Measurements from ENCODE around the gene PLCB3. TPM values are rescaled to one million over a fixed set of nuclear protein-coding genes. Genes with fewer than 3 reads are reported as not detected.

PLCB3 gene
- total and polyA plus RNA-seq, 2 donors (not counting 3 experiments of a cell fraction or from before 2014, with no cell fraction given): 32.3 to 61.1 TPM

- POLR2A ChIA-PET: no interaction called here
- dilution Hi-C loops (cut with MboI; ENCODE audit: extremely low pct_ligation_motif_present, low sequenced_read_pairs) (no loop called here), intact Hi-C loops (cut with micrococcal nuclease) (loop anchor here (1.0 kb wide), 1 partner anchor 13 kb away; the partner anchor contains the start of gene PLCB3)
- H3K79me2 ChIP-seq (ENCODE audit: control insufficient read depth, insufficient read depth, low read length): no peaks in the 10 kb centered on the region
- H2AFZ ChIP-seq (ENCODE audit: low read depth, low read length): no peak overlapping the region
- H3K4me1 ChIP-seq (ENCODE audit: control insufficient read depth, extremely low read depth, insufficient read depth, low read length): peaks cover 42% of the 10 kb centered on the region
- CTCF ChIA-PET: interaction anchor here (0.9 to 2.7 kb wide), 5 partner anchors 13 to 91 kb away, joined by 3 to 24 read pairs (median 5); partner anchors contain the start of genes CATSPERZ and PLCB3
- no TSS peak for BruUV-seq (replicated peaks)
- no peaks in the 10 kb centered on the region for H4K20me1 ChIP-seq (replicated peaks; ENCODE audit: control insufficient read depth, extremely low read depth, insufficient read depth, low read length)
- H3K9me3 ChIP-seq (replicated peaks; ENCODE audit: control insufficient read depth, insufficient read depth, low read length): no peaks in the 10 kb centered on the region
- no peak for DNase-seq (ENCODE audit: low read depth, low spot score)
- H3K36me3 ChIP-seq (ENCODE audit: control insufficient read depth in 2 of 2, extremely low read depth in 1 of 2, insufficient read depth in 2 of 2, low read length in 2 of 2): peaks cover 15 to 32% of the 10 kb centered on the region in 2 experiments
- H3K27me3 ChIP-seq (ENCODE audit: control insufficient read depth in 2 of 2, insufficient read depth in 2 of 2, low read length in 2 of 2): no peaks in the 10 kb centered on the region
- H3K9me1 ChIP-seq (replicated peaks; ENCODE audit: control insufficient read depth, extremely low read depth, insufficient read depth, low read length): no peaks in the 10 kb centered on the region
- H3K9ac ChIP-seq (replicated peaks; ENCODE audit: extremely low read depth, insufficient read depth, low read length): no peak overlapping the region
- H3K4me2 ChIP-seq (ENCODE audit: insufficient read depth, low read length): no peak overlapping the region
- H3K27ac ChIP-seq (ENCODE audit: insufficient read depth, low read depth, low read length): peak overlapping the region; percentile 83
- TF ChIP-seq, protein P1, sequence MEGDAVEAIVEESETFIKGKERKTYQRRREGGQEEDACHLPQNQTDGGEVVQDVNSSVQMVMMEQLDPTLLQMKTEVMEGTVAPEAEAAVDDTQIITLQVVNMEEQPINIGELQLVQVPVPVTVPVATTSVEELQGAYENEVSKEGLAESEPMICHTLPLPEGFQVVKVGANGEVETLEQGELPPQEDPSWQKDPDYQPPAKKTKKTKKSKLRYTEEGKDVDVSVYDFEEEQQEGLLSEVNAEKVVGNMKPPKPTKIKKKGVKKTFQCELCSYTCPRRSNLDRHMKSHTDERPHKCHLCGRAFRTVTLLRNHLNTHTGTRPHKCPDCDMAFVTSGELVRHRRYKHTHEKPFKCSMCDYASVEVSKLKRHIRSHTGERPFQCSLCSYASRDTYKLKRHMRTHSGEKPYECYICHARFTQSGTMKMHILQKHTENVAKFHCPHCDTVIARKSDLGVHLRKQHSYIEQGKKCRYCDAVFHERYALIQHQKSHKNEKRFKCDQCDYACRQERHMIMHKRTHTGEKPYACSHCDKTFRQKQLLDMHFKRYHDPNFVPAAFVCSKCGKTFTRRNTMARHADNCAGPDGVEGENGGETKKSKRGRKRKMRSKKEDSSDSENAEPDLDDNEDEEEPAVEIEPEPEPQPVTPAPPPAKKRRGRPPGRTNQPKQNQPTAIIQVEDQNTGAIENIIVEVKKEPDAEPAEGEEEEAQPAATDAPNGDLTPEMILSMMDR (IDR thresholded peaks at IDR 0.05; ENCODE audit: extremely low read depth in 1 of 2, insufficient read depth in 1 of 2, low read depth in 1 of 2, low read length in 2 of 2): no peak
- TF ChIP-seq FOS (IDR thresholded peaks at IDR 0.05; ENCODE audit: borderline replicate concordance, insufficient read depth, low read length) (no peak), EZH2 (IDR thresholded peaks at IDR 0.05; ENCODE audit: borderline replicate concordance, low read depth, low read length, severe bottlenecking) (no peak), MYC (IDR thresholded peaks at IDR 0.05; ENCODE audit: low read depth, low read length) (no peak), GATA2 (IDR thresholded peaks at IDR 0.05; ENCODE audit: insufficient read depth, insufficient read length, low read depth, low read length) (no peak), POLR2A (IDR thresholded peaks at IDR 0.05; ENCODE audit: low read depth, low read length) (no peak)
- TF ChIP-seq, protein P2, sequence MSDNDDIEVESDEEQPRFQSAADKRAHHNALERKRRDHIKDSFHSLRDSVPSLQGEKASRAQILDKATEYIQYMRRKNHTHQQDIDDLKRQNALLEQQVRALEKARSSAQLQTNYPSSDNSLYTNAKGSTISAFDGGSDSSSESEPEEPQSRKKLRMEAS (IDR thresholded peaks at IDR 0.05; ENCODE audit: insufficient read depth, insufficient read length): no peak
- no peak overlapping the region for H3K4me3 ChIP-seq (replicated peaks in 1 of 3; ENCODE audit: insufficient read depth in 1 of 3, low read depth in 1 of 3, low read length in 3 of 3)
- FAIRE-seq: no peak
Measured at GRCh38 chr11:64263947-64264317, 12.6 kb downstream of the PLCB3 start.

Measured in endothelial cell of umbilical vein (primary cell).